HG02759 (cell line): ENCODE results near the gene MR1.
"Not testable (repeated sequence)": the region's sequence is repeated elsewhere in the genome, so short reads cannot be mapped to it uniquely, and the experiment has no call there.

Source experiments
- ATAC-seq: cut with Tn5 transposase; IDR thresholded peaks from one replicate; pipeline ENCODE4 v1.9.1; 2021; ENCODE audit warnings: mild to moderate bottlenecking, moderate library complexity; ENCODE audit not compliant: unreplicated experiment

Gene MR1

DNA sequence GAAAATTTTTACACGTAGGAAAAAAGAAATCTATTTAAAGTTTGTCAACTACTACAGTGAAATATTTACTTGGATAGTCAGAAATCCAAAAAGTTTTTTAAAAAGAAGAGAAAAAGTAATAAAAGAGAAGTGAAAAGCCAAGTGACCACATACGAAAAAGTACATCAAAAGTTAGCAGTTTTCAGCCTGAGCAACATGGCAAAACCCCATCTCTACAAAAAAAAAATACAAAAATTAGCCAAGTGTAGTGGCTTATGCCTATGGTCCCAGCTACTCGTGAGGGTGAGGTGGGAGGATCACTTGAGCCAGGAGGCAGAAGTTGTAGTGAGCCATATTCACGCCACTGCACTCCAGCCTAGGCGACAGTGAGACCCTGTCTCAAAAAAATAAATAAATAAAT is 5.2 kb upstream of the MR1 start:
- no peak for ATAC-seq

- no peak for ATAC-seq
Observed at GRCh38 chr1:181032535-181032934, 1.2 kb upstream of the MR1 start.

DNA sequence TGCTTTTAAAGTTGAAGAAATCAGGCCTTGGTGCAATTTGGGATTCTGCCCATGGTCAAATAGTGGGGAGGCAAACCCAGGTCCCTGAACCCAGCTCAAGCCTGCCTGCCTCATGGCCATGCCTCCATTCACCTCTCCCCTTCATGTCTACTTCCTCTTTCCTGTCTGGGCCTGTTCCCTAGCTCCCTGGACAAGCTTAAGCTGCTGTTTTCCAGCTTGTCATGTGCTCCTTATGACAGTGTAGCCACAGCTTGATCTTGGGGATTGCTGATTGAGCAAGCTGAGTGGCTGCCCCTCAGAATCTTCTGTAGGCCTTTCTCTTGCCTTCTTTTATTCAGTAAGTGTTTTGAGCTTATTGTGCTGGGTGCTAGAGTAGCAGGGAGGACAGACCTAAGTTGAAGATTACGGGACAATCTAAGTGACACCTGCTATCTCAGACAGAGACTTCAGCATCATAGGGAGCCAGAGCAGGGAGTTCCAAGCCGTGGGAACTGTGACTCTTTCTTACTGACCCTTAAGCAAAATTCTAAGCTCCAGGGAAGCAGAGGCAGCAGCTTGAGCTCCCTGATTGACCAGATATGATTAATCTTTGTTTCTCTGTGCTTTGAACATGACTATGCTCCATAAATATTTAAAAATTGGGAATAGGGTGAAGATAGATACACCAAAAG is 520 bp upstream of the MR1 start:
- peak; percentile 36 for ATAC-seq

GRCh38 chr1:181035210-181035609 is 1.4 kb downstream of the MR1 start:
- ATAC-seq, result not testable (repeated sequence)

GRCh38 chr1:181036107-181036836 is 2.5 kb downstream of the MR1 start:
- no peak for ATAC-seq

- no peak for ATAC-seq
Observed at GRCh38 chr1:181037386-181037785, 3.6 kb downstream of the MR1 start.

GRCh38 chr1:181038399-181038873 is 4.7 kb downstream of the MR1 start:
- ATAC-seq, result peak; percentile 49

GRCh38 chr1:181040284-181040865 is 6.6 kb downstream of the MR1 start:
- ATAC-seq, result no peak

GRCh38 chr1:181043025-181043888 is 9.5 kb downstream of the MR1 start:
- ATAC-seq, result no peak

DNA sequence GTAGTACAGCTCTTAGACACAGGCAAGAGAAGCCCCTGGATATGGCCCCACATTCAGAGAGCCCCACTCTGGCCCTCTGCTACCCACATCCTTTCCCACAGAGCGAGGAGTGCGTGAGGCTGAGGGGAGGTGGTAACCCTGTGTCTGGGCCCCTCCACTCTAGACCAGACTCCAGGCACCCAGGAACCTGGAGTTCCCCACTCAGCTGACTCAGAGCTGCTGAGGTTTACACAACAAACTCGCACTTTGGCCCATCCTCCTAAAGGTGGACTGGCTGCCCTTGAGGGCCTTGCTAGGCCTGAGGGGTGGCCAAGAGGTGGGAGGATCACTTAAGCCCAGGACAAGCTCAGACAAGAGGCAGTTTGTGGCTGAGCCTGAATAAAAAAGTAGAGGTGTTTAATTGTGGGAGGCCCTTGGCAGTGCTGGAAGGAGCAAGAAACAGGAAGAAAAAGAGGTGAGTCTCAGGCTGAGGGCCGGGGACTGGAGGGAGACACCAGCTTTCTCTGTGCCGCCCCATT is 10.7 kb downstream of the MR1 start:
- peak; percentile 93 for ATAC-seq

DNA sequence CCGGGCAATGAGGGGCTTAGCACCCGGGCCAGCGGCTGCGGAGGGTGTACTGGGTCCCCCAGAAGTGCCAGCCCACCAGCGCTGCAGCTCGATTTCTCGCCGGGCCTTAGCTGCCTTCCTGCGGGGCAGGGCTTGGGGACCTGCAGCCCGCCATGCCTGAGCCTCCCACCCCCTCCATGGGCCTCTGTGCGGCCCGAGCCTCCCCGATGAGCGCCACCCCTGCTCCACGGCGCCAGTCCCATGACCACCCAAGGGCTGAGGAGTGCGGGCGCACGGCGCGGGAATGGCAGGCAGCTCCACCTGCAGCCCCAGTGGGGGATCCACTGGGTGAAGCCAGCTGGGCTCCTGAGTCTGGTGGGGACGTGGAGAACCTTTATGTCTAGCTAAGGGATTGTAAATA is 12.2 kb downstream of the MR1 start:
- not testable (repeated sequence) for ATAC-seq

DNA sequence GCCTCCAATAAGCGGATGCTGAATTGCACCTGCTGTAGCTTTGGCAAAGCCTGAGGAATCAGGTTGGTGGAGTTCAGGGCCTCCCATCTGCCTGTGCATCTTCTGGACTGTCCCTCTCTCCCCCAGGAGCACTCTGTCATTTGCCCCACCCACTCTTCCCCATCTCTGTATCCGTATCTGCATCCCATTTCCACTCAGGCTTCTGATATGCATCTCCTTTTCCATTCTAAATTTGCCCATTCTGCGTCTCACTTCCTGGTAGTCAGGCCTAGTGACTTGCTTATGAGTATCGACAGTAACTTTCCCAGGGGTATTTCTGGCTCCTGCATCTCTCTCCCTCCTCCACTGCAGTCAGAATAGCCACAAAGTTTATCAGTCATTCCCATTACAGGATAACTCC is 15.6 kb downstream of the MR1 start:
- no peak for ATAC-seq

- no peak for ATAC-seq
Observed at GRCh38 chr1:181050922-181051321, 17.1 kb downstream of the MR1 start.

- ATAC-seq, result no peak
Observed at GRCh38 chr1:181056560-181056959, 22.8 kb downstream of the MR1 start.

- ATAC-seq, result no peak
Observed at GRCh38 chr1:181057079-181057478, 23.3 kb downstream of the MR1 start.

- no peak for ATAC-seq
Observed at GRCh38 chr1:181059435-181059834, 25.7 kb downstream of the MR1 start.

DNA sequence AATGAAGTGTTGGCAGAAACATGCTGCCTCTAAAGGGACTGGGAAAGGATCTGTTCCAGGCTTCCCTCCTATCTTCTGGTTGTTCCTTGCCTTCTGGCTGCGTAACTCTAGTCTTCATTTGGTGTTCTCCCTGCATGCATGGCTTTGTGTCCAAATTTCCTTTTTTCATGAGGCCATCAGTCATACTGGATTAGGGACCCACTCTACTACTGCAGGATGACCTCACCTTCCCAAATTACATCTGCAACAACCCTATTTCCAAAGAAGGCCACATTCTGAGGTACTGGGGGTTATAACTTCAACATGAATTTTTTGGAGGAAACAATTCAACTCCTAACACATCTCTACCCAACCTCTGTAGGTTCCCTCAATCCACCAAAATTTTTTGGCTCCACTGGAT is 26.3 kb downstream of the MR1 start:
- no peak for ATAC-seq

- ATAC-seq, result not testable (repeated sequence)
Observed at GRCh38 chr1:181060947-181061346, 27.2 kb downstream of the MR1 start.

GRCh38 chr1:181061487-181061886 is 27.7 kb downstream of the MR1 start:
- no peak for ATAC-seq

DNA sequence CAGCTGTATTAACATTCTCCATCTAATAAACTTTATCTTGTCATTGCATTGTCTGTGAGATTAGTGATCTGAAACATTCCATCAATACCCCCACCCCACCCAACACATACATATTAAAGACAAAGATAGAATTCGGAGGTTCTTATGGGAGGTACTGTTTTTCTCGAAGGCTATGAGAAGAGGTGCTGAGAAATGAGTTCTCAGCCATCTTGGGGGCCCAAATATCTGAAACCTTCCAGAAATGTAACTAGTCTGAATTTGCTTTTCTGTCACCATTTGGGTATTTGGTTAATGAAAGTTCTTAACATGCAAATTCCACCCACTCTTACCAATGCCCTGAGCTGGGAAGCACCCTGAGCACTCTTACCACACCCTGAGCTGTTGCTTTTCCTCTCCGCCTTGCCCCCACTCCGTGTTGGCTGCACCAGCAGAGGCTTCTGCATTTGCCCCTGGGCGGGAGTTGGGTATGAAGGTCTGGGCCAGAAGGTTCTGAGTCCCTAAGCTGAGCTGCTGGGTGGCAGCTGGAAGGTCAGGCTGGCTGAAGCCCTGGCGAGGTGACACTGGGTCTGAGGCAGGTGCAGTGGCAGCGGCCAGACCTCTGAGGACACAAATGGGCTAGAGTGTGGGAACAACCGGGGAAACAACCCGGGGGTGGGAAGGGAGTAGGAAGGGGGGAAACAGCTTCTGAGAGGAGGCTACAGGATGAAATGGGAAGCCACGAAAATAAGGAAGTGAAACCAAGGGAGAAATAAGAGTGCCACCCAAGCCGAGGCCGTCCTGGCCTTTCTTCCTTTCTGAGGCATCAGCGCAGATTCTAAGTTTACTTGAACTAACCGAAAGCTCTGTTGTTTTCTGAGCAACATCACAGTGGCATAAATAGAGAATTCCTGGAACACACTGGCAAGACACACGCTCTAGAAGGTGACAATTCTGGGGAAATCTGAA is 28.4 kb downstream of the MR1 start:
- ATAC-seq, result peak; percentile 86
